GM21390 (cell line): ENCODE data around the gene PTCD3.

Experiments
- ATAC-seq: cut with Tn5 transposase; IDR thresholded peaks from one replicate; pipeline ENCODE4 v1.9.1; 2021; ENCODE audit not compliant: unreplicated experiment

Gene PTCD3

DNA sequence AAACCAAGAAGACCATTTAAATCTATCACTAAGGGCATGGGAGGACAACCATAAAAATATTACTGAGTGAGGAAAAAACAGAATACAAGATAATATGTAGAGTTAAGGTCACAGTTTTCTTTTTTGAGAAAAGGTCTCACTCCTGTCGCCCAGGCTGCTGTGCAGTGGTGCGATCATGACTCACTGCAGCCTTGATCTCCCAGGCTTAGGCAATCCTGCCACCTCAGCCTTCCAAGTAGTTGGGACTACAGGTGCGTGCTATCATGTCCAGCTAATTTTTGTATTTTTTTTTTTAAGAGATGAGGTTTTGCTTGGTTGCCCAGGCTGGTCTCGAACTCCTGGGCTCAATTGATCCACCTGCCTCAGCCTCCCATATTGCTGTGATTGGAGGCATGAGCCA is 24.3 kb upstream of the PTCD3 start:
- ATAC-seq: no peak

DNA sequence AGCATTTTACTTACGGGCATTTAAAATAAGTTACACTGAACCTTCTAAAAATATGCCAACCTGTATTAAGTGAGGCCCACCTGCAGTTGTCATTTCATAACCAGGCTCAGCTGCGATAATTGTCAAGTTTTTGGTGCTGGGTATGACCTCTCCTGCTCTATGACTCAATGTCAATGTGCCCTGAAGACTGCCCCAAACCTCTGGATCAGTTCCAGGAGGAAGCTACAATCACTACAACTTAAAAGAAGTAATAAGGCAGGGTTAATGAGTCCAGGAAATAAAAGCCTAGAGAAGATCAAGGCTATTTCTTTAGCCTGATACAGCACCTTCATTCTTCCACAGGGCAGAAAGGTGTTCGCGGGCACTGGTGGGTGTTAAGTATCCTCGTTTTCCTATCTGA is 23.3 kb upstream of the PTCD3 start:
- no peak for ATAC-seq

DNA sequence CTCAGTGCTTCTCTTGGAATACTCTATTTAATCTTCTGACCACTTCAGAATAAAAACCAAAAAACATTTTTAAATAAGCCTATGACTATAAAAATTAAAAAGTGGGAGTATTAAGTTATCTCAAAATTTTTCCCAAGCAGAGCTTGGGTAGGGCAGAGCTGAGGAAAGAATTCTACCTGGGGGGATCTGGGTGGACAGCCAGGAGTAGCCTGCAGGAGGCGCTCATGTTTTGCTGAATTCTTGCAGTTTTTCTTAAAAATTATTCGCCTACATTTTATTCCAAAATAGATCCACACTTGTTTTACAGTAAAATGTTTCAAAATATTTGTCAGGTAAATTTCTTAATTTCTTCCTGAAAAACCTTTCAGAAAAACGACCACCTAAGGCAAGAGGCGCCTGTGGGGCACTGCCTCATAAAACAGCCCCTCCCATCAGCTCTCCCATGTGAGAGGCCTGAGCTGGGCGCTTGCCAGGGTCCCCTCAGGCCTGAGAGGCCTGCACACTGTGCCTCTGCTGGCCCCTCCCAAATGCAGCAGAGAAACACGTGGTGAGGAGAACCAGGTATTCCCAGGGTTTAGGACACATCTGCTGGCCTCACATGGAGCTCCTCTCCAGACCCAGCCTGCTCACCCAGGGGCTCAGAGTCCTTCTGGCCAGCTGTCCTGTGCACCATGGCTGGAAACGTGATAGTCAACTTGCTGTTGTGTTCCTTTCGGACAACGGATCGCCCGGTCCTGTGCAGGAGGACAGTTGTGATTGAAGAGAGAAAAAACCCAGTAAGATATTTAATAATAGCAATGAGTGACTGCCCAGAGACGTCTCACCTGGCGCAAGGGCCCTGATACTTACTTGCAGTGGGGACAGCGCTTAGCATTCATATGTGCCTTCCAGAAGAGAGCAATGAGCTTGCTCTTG is 17.8 kb upstream of the PTCD3 start:
- ATAC-seq: no peak

DNA sequence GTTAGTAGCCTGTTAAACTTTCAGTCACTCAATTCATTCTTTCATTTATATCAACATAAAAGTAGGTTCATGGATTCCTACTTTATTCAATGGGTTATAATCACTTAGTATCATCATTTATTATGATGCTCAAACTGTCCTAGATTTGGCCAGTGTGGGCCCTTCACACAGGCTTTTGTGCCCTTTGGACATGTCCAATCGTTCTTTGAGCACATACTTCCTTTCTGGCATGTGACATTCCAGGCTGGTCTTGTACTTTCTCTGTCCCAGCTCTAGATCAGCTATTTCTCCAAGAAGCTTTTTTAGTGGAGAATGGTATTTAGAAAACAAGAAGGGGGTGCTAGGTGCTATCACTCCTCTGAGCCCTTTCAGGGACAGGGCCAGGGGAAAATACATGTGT is 11.8 kb upstream of the PTCD3 start:
- no peak for ATAC-seq

DNA sequence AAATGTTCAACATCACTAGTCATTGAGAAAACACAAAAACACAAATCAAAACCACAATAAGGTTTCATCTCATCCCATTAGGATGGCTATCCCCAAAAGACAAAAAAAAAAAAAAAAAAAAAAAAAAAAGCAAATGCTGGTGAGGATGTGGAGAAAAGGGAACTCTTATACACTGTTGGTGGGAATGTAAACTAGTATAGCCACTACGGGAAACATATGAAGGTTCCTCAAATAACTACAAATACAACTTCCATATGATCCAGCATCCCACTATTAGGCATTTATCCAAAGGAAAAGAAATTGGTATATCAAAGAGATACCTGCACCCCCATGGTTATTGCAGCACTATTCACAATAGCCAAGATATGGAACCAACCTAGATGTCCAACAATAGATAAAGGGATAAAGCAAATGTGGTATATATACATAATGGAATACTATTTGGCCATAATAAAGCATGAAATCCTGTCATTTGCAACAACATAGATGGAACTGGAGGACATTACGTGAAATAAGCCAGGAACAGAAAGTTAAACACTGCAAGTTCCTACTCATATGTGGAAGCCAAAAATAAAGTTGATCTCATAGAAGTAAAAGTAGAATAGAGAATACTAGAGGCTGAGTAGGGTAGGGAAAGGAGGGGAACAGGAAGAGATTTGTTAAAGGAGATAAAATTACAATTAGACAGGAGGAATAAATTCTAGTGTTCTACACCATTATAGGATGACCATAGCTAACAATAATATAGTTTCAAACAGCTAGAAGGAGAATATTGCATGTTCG is 8.7 kb upstream of the PTCD3 start:
- ATAC-seq: no peak

DNA sequence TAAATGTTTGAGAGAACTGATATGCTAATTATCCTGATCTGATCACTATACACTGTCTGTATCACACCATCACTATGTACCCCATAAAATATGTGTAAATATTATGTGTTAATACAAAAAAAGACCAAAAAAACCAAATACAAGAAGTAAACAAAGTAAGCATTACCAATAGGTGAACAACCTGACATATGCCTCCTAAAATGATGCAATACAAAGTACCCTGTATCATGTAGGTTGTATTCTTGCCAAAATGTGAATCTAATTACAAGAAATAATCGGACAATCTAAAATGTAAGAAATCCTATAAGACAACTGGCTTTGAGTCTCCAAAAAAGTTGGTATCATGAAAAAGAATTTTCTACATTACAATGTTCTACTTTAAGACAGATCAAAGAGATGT is 8.1 kb upstream of the PTCD3 start:
- ATAC-seq: no peak

DNA sequence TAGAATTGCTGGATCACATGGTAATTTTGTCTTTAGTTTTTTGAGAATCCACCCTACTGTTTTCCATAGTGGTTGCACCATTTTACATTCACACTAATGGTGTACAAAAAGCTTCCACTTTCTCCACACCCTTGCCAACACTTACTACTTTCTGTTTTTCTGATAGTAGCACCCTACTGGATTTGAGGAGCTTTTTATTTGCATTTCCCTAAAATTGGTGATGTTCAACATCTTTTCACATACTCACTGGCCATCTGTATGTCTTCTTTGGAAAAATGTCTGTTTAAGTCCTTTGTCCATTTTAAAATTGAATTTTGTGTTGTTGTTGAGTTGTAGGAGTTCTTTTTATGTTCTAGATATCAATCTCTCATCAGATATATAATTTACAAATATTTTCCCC is 3.9 kb upstream of the PTCD3 start:
- ATAC-seq: no peak

DNA sequence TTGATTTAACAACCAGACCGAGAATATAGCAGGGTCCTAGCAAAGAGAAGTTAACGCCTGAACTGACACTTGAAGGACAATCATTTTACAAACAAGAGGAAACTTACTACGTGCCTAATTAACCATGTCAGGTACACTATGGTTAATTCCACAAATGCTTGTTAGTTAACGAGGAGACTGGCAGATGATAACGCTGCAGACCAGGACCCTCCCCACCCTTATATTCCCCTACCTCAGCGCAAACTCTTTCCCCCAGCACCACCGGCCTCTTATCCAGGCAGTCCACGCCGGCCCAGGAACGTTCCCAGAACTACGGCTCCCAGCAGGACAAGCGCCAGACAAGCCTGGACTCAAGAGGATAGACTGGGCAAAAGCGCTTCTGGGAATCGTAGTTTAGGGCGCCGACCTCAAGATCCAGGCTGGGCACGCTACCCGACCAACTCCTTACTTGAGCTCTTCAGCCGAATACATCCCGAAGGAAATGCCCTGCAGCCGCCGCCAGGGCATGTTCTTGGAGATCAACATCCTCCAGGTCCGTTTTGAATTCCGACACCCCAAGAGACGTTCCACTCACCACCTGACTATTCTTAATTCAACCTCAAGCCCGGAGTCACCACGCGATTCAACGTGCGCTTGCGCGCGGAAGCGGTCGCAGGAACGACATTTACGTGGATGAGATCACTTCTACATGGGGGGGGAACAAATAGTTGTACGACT is 625 bp upstream of the PTCD3 start, which contains the start of gene POLR1A:
POLR1A (minus strand) TSS at position 635 of the 717 bp plus-strand sequence; CDS start at position 525, 110 bp downstream.
- ATAC-seq: peak; percentile 68

DNA sequence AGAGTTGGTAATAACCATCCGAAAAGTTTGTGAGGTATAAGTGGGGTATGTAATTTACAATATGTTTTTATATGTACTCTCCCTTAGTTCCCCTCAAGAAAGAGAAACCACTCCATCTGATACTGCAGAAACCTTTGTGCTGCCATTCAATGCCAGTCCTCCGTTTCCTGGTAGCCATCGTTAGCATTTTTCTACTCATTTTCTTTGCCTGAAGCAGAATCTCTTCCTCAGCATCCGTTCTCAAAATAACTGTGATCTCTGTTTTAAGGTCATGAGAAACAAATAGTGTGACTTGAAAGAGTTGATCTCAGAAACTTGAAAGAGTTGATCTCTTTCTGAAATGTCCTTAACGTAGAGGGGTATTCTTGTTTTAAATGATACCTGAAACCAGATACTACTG is 996 bp downstream of the PTCD3 start:
- ATAC-seq: no peak

DNA sequence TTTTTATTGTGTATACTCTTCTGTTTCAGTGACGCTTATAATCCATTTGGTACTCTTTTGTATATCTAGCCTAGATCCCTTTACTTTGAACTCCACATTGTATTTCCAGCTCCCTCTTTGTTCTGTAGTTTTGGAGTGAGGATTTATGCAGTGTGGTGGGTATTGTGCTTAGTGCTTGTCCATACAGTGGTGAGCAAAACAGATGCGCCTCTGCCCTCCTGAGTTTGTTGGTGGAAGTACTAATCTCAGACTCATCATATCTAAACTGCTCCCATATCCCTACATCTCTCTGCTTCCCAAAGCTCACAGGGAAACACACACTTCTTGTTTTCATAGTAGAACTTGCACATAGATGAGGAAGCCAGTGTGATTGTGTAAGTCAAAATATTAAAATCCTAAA is 12.1 kb downstream of the PTCD3 start:
- ATAC-seq: no peak

DNA sequence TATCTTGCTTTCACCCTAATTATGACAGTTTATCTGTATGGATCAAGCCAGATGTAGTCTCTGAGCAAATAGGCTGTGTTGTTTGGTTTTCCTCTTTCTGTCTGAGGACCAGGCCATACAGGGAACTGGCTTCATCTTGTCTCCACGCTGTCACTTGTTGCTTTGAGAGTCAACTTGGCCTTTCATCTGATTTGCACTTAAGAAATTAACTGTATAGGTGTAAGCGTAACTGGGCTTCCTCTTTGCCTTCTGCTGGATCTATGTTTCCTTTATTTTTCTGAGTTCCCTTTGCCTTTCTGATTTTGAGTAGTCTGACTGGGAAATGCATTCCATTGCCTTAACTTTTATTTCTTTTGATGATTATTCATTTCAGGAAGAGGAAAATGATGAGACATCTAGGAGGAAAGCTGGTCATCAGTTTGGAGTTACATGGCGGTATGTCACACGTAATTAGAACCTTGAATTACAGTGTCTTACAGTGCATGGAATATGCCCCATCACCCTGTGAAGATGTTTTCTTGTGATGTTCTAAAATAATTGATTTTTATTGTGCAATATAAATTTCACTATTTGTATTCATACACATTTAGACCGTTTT is 17.4 kb downstream of the PTCD3 start:
- ATAC-seq: no peak

DNA sequence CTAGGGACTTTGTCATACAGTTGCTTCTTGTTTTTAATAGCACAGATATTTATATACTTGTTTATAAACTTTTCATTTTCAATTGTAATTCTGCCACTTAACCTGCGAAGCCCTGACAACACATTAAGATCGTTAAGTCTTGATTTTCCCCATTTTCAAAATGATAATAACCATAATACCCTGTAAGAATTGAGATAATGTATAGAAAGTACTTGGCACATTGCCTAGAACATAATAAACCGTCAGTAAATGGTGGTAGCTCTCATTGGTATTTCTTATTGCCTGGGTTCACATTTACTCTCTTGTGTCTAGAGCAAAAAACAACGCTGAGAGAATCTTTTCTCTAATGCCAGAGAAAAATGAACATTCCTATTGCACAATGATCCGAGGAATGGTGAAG is 18.6 kb downstream of the PTCD3 start:
- no peak for ATAC-seq

DNA sequence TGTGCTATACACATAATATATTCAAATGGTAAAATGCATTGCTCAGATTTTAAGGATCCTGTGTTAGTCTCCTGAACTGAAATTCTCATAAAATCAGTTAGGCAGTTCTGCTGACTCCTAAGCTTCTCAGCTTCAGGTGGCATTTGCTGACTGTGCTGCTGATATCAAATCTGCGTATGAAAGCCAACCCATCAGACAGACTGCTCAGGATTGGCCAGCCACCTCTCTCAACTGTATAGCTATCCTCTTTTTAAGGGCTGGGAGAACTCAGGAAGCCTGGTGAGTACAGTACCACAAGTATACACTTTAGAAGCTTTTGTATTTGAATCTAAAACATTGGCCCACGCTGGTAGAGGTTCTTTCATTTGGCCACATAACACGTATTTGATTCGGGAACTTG is 28.7 kb downstream of the PTCD3 start:
- ATAC-seq: no peak

DNA sequence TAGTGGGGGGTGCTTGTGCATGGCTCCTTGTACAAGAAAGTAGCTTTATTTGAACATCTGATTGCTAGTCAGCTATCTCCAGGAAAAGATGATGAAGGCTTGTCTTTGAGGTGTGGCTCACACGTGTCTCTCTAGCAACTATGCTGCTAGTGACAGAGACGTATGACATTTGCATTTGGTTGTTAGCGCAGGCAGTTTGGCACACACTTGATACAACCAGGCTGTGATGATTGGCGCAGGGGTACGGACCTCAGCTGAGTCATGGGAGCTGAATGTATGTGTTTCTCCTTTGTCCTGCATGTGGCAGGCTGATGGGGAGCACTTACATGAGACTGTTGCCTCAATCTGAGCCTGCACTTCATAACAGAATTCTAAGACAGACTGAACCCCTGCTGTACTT is 29.6 kb downstream of the PTCD3 start:
- ATAC-seq: no peak

DNA sequence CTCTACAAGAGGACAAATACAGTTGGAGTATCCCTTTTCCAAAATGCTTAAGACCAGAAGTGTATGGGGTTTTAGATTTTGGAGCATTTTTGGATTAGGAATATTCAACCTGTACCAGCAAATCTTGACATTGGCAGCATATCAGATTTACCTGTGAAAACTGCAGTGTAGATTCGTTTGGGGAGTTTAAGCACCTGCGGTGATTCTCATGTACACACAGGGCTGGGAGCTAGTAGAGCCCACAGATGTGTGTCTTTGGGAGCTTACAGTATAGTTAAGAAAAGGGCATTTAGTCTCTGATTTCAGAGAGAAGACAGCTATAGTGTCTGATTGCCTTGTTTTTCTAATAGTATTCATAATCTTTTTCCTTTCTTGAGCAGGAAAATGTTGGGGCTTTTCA is 30.1 kb downstream of the PTCD3 start:
- ATAC-seq: no peak

DNA sequence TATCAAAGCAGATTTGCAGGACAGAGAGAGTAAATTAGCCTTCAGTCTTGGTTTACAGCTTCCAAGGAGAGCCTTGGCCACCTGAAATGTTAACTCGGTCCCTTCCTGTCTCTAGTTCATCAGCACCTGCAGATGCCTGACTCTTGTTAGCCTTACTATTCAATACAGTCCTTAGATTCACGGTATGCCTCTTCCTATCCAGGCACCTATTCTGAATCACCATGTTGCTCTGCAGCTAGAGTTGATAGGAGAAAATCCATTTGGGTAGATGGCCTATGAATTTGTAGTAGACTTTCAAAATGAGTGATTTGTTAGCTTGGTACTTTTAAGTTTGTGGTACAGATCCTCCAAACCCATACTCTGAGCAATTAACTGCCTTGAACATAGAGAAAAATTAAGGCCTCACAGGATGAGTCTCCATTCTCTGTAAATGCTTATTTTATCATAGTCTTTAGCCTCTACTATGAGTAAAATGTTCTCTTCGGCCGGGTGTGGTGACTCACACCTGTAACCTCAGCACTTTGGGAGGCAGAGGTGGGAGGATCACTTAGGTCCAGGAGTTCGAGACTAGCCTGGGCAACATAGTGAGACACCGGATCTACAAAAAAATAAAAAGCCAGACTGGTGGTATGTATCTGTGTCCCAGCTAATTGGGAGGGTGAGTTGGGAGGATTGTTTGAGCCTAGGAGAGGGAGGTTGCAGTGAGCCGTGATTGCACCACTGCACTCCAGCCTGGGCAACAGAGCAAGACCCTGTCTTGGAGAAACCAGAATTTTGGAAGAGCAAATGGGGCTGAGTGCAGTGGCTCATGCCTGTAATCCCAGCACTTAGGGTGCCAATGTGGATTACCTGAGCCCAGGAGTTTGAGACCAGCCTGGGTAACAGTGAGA is 32.9 kb downstream of the PTCD3 start:
- ATAC-seq: no peak

DNA sequence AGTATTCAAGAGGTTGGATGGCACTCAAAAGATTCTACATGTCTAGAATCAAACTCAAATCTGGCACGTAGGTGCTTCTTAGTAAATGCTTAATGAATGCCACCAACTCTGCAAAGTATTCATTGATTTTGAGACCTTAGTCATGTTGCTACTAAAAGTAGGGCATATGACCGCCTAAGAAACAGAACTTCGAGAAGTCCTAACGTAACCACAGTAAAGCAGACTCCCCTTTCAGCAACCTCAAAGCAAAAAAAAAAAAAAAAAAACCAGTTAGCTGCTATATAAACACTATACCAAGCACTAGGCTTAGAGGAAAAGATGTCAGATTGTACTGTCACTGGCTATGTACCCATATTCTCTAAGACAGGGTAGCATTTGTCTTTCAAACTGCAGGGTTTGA is 33.9 kb downstream of the PTCD3 start:
- ATAC-seq: no peak

DNA sequence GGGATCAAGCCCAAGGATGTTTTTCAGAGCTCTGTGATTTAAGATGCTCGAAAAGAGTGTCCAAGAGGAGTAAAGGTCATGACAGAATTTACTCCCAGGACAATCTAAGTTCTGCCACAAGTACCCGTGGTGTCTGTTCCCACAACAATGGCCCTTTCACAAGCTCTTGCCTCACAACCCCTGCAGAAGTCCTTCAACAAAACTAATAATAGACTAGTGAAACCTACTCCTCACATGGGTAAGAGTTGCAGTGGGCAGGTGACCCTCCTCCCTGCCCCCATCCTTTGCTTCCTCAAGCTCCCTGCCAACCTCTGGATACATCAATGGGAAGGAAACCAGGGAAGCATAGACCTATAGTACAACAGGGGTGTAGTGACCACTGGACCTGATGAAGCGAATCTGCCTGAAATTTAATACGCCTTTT is 34.9 kb downstream of the PTCD3 start:
- ATAC-seq: no peak

DNA sequence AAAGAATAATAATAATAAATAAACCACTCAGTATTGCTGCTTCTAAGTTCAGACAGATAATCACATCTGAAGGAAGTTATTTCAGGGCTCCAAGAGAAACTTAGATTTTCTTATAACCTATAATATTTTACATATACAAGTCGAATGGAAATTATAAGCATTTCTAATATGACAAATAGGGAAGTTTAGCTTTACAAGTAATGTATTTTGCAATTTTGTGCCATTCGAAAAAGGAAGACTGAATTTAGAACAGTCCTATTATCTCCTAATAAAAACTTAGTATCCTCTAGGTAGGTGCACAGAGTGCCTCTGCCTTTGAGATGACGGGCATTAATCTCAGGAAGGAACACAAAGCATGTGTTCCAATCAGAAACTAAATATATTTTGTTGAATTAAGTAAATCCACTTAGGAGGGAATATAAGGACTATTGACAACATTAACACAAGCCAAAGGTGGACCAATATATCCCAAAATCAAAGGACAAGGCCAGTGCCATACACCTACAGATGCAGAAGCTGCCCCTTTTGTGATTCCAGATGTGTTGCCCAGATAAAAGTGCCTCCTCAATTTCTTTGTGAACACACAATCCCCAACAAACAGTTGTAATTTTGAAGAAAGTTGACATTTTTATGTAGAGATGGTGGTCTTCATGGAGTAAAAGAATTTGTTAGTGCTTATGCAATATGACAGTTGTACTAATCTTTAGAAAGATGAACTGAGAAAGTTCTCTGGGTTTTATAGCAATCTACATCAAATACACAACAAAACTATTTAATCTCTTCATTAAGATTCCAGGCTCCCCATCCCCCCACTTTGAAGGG is 36.6 kb downstream of the PTCD3 start:
- ATAC-seq: no peak
